Measurements from ENCODE around the gene WFDC2.

The WFDC2 gene

DNA sequence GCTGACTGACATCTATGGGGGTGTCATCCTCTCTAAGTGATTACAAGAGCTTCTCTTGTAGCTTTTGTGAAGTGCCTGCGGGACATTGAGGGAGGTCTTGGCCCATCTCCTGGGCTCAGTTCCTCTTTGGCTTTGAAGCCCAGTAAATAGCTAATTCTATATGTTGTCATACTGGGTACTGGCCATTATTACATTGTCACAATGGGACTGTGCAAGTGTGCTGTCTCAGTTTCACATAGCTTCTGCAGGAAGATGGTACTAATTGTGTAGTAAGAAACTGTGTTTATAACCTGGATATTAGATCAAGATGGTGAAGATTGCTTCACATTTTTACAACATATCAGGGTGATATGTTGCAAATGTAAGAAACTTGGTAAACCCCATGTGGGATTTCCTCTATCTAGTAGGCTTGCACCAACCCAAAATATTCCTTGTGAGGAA lies 26.0 kb downstream of the WFDC2 start:
- no peak for TF ChIP-seq ZBTB7A (IDR thresholded peaks at IDR 0.05; ENCODE audit: low read depth)
- TF ChIP-seq, protein P1, sequence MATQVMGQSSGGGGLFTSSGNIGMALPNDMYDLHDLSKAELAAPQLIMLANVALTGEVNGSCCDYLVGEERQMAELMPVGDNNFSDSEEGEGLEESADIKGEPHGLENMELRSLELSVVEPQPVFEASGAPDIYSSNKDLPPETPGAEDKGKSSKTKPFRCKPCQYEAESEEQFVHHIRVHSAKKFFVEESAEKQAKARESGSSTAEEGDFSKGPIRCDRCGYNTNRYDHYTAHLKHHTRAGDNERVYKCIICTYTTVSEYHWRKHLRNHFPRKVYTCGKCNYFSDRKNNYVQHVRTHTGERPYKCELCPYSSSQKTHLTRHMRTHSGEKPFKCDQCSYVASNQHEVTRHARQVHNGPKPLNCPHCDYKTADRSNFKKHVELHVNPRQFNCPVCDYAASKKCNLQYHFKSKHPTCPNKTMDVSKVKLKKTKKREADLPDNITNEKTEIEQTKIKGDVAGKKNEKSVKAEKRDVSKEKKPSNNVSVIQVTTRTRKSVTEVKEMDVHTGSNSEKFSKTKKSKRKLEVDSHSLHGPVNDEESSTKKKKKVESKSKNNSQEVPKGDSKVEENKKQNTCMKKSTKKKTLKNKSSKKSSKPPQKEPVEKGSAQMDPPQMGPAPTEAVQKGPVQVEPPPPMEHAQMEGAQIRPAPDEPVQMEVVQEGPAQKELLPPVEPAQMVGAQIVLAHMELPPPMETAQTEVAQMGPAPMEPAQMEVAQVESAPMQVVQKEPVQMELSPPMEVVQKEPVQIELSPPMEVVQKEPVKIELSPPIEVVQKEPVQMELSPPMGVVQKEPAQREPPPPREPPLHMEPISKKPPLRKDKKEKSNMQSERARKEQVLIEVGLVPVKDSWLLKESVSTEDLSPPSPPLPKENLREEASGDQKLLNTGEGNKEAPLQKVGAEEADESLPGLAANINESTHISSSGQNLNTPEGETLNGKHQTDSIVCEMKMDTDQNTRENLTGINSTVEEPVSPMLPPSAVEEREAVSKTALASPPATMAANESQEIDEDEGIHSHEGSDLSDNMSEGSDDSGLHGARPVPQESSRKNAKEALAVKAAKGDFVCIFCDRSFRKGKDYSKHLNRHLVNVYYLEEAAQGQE (IDR thresholded peaks at IDR 0.05; ENCODE audit: low read depth), result no peak
- no peak for TF ChIP-seq EP300 (IDR thresholded peaks at IDR 0.05; ENCODE audit: borderline replicate concordance)
- no peak for TF ChIP-seq CREB1 (IDR thresholded peaks at IDR 0.05; ENCODE audit: low read depth)
- TF ChIP-seq CEBPB (IDR thresholded peaks at IDR 0.05), result no peak
- no peak for TF ChIP-seq RAD21 (IDR thresholded peaks at IDR 0.05; ENCODE audit: low read depth)
- TF ChIP-seq, protein P2, sequence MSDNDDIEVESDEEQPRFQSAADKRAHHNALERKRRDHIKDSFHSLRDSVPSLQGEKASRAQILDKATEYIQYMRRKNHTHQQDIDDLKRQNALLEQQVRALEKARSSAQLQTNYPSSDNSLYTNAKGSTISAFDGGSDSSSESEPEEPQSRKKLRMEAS (IDR thresholded peaks at IDR 0.05), result no peak

DNA sequence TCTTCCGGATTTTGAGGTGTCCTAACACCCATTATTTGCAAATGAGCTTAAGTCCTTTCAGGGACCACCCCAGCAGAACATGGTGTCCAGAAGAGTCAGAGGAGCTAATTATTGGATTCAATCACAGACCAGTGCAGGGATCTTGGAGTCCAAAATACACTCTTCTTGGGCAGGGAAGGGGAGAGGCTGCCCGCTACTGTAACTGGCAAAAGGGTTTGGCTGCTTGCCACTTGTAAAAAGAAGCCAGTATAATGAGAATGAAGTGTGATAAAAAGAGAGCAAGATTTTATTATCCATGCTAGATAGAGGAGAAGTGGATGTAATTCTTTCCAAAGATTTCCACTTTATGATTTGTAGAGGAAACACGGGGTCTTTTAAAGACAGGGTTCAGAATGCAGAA lies 26.6 kb downstream of the WFDC2 start:
- no peak for TF ChIP-seq TAF1 (IDR thresholded peaks at IDR 0.05; ENCODE audit: low read depth)
- no peak for TF ChIP-seq TCF12 (IDR thresholded peaks at IDR 0.05; ENCODE audit: low read depth)
- TF ChIP-seq NFIC (IDR thresholded peaks at IDR 0.05), result no peak
- TF ChIP-seq, protein P3, sequence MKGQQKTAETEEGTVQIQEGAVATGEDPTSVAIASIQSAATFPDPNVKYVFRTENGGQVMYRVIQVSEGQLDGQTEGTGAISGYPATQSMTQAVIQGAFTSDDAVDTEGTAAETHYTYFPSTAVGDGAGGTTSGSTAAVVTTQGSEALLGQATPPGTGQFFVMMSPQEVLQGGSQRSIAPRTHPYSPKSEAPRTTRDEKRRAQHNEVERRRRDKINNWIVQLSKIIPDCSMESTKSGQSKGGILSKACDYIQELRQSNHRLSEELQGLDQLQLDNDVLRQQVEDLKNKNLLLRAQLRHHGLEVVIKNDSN (IDR thresholded peaks at IDR 0.05), result no peak
- TF ChIP-seq, protein P1 (IDR thresholded peaks at IDR 0.05; ENCODE audit: low read depth), result no peak
- no peak for TF ChIP-seq CEBPB (IDR thresholded peaks at IDR 0.05)
- TF ChIP-seq, protein P2 (IDR thresholded peaks at IDR 0.05), result no peak
- no peak for TF ChIP-seq TEAD4 (IDR thresholded peaks at IDR 0.05)

DNA sequence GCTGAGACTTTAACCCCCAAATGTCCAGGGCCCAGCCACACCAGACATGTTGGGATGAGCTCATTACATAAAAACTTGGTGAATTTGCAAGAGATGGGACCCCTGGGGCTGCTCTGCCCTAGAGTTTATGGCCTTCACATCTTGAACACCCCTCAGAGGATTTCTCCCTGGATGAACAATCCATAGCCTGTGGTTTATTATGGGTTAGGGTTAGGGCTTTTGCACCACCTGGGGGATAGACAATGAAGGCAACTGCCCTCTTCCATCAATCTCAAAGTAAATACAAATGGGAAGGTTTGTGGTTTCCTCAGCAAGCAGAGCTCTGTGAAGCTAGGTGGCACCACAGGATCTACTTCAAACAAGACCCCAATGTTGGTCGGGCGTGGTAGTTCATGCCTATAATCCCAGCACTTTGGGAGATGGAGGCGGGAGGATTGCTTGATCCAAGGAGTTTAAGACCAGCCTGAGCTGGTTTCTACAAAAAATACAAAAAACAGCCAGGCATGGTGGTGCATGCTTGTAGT lies 28.5 kb downstream of the WFDC2 start:
- no peak for TF ChIP-seq TCF12 (IDR thresholded peaks at IDR 0.05; ENCODE audit: low read depth)
- no peak for TF ChIP-seq TAF1 (IDR thresholded peaks at IDR 0.05; ENCODE audit: low read depth)
- no peak for TF ChIP-seq EP300 (IDR thresholded peaks at IDR 0.05; ENCODE audit: borderline replicate concordance)
- TF ChIP-seq RAD21 (IDR thresholded peaks at IDR 0.05; ENCODE audit: low read depth), result no peak
- no peak for TF ChIP-seq YY1 (IDR thresholded peaks at IDR 0.05; ENCODE audit: low read depth)
- TF ChIP-seq ZBTB7A (IDR thresholded peaks at IDR 0.05; ENCODE audit: low read depth), result no peak

DNA sequence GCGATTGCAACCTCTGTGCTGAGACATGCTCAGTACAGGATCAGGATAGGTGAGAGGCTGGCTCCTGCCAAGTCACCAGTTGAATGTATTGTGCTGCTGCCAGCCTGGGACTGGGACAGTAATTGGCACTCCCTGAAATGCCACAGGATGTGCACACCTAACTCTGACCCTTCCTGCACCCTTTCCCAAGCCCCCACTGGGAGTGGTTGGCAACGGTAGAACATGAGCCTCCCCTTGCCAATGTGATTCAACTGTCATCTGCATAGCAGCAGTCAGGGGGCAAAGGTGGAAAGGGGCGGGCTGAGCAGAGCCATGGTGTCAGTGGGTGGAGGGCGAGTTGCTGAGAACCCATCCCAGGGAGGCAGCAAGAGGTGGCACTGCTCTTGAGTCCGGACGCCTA lies 30.5 kb downstream of the WFDC2 start:
- TF ChIP-seq CREB1 (IDR thresholded peaks at IDR 0.05; ENCODE audit: low read depth) (no peak), NFIC (IDR thresholded peaks at IDR 0.05) (no peak), FOXM1 (IDR thresholded peaks at IDR 0.05; ENCODE audit: borderline replicate concordance, low read depth) (no peak), ZBTB7A (IDR thresholded peaks at IDR 0.05; ENCODE audit: low read depth) (no peak), TCF12 (IDR thresholded peaks at IDR 0.05; ENCODE audit: low read depth) (no peak)
- TF ChIP-seq, protein P1 (IDR thresholded peaks at IDR 0.05; ENCODE audit: low read depth), result no peak
- TF ChIP-seq, protein P2 (IDR thresholded peaks at IDR 0.05), result no peak

DNA sequence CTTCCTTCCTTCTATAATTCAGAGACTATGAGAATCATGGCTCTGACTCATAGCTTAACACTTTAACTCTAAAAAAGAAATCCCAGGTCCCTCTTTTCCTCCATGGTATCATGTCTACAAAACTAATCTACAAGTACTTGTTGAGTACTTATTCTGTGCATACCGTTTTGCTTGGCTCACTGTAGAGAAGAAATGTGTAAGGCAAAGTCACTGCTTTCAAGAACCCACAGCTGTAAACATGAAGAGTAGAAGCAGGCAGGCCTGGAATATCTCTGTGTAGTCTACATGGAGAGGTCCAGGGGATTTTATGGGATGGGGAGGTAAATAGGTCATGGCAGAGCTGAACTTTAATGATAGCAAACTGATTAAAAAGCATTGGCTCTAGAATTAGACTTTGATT lies 32.0 kb downstream of the WFDC2 start:
- TF ChIP-seq TEAD4 (IDR thresholded peaks at IDR 0.05) (no peak), RAD21 (IDR thresholded peaks at IDR 0.05; ENCODE audit: low read depth) (no peak), FOXM1 (IDR thresholded peaks at IDR 0.05; ENCODE audit: borderline replicate concordance, low read depth) (no peak), NFIC (IDR thresholded peaks at IDR 0.05) (no peak), TCF12 (IDR thresholded peaks at IDR 0.05; ENCODE audit: low read depth) (no peak), YY1 (IDR thresholded peaks at IDR 0.05; ENCODE audit: low read depth) (no peak), EGR1 (IDR thresholded peaks at IDR 0.05) (no peak), EP300 (IDR thresholded peaks at IDR 0.05; ENCODE audit: borderline replicate concordance) (no peak), CEBPB (IDR thresholded peaks at IDR 0.05) (no peak), ZBTB7A (IDR thresholded peaks at IDR 0.05; ENCODE audit: low read depth) (no peak), CREB1 (IDR thresholded peaks at IDR 0.05; ENCODE audit: low read depth) (no peak), TAF1 (IDR thresholded peaks at IDR 0.05; ENCODE audit: low read depth) (no peak)
- TF ChIP-seq, protein P2 (IDR thresholded peaks at IDR 0.05), result no peak
- TF ChIP-seq, protein P1 (IDR thresholded peaks at IDR 0.05; ENCODE audit: low read depth), result no peak
- TF ChIP-seq, protein P3 (IDR thresholded peaks at IDR 0.05), result no peak
